Prostate gland (tissue), 2 donors: ENCODE results near the gene SNX3. TPM values are rescaled to one million over a fixed set of nuclear protein-coding genes. Genes with fewer than 3 reads are reported as not detected.

ENCODE experiments used
- DNase-seq: peaks from one replicate; pipeline ENCODE4 v3.0.0-alpha.2; 2019; ENCODE audit warnings: low spot score
- H3K27ac ChIP-seq, 2 donors: fragments of 200-600 bp; sonication (generic); 2 replicates each; pipeline ENCODE4 v1.5.1; 2017 to 2019
- H3K27me3 ChIP-seq: fragments of 200-600 bp; sonication (generic); replicated peaks from 2 replicates; pipeline ENCODE4 v1.5.1; 2019; ENCODE audit not compliant: insufficient read depth
- H3K36me3 ChIP-seq, 2 donors: fragments of 200-600 bp; sonication (generic); 1 replicate in 1 of 2; 2 replicates in 1 of 2; pipeline versions ENCODE4 v1.5.1 to v1.8.1; 2017 to 2019
- H3K4me1 ChIP-seq: fragments of 200-600 bp; sonication (generic); replicated peaks from 2 replicates; pipeline ENCODE4 v1.5.1; 2019
- H3K4me3 ChIP-seq, 2 donors: fragments of 200-600 bp; sonication (generic); 2 replicates each; pipeline ENCODE4 v1.5.1; 2017 to 2019
- H3K9me3 ChIP-seq: fragments of 200-600 bp; sonication (generic); 2 replicates; pipeline ENCODE4 v1.5.1; 2017
- CTCF ChIP-seq, 4 experiments: fragments of 200-600 bp in 2 of 4; fragments of 450-650 bp in 2 of 4; sonication (generic) in 2 of 4; IDR thresholded peaks; 1 replicate in 3 of 4; 2 replicates in 1 of 4; pipeline ENCODE4 v1.5.1; 2016 to 2019; ENCODE audit warnings: antibody characterized with exemption in 4 of 4, mild to moderate bottlenecking in 2 of 4, moderate library complexity in 2 of 4
- POLR2A ChIP-seq: fragments of 450-650 bp; IDR thresholded peaks from one replicate; pipeline ENCODE4 v1.6.1; 2016; ENCODE audit warnings: antibody characterized with exemption, mild to moderate bottlenecking
- POLR2AphosphoS5 ChIP-seq: sonication (generic); formaldehyde crosslinking; IDR thresholded peaks from one replicate; pipeline ENCODE4 v1.6.1; 2017; ENCODE audit warnings: antibody characterized with exemption
- WGBS: methylation state at CpG from one replicate; pipeline ENCODE4 v1.1.5; 2018; 5-methylcytosine and 5-hydroxymethylcytosine counted together
- intact Hi-C: fragments of 100-400 bp; cut with DNase I; formaldehyde crosslinking; loops from one replicate; pipeline ENCODE4 v1.14.2; 2022
- small RNA-seq, 2 donors: library from RNA; depleted of rRNA; stranded (forward); fragments of <200 nt; gene quantifications; one replicate each; pipeline ENCODE3, GENCODE V24; 2016
- total RNA-seq, 2 donors: library from RNA; depleted of rRNA; stranded (reverse); fragments of >200 nt; gene quantifications; one replicate each; pipeline ENCODE4 v1.1.0, GENCODE V29; 2016

The SNX3 gene
- total RNA-seq, 2 donors from 2014 or later = 93.3 to 93.6 TPM

DNA sequence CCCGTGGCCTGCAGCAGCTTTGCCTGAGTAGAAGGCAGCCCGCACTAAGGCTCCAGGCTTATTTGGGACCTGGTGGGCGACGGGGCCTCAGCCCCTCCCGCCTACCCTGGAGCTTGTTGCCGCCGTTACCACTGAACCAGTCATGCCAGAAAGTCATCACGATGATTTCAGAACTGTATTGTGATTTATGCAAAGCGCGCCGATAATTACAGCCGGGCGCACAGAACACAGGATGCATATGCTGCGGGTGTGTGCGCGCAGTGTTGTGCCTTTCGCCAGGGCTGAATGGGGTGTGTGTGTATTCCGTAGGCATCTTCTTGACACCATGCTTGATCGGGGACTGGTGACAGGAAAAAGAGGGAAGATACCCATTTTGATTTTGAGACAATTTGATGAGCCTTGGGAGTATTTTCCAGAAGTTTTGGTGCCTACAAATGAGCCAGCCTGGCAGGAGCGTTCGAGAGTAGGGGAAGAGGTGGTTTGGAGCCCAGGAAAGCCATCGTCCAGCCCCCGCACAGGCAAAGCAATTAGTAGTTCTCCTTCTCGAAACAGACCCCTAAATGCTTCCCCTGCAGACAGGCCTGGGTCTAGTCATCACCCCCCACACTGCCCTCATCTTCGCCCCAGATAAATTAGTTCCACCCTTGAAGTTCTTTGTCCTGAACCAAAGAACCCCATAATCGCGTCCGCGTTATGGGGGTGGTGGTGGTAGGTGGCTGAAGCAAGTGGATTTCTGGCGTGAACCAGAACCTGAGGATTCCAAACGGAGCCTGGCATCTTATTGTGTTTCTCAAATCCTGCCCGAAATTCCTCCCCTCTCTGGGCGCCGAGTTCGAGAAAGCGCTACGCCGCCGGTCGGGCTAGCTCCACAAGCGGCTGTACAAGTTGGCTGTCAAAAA lies 96.9 kb downstream of the SNX3 start:
- Histone ChIP-seq H3K27me3 (peaks cover 70% of the 10 kb centered on the region), H3K4me1 (peaks cover 3% of the 10 kb centered on the region), H3K27ac (no peak overlapping the region), H3K36me3 (no peaks in the 10 kb centered on the region), H3K4me3 (no peak overlapping the region), H3K9me3 (no peaks in the 10 kb centered on the region)
- intact Hi-C loops = no loop called here
- 8% methylated on average over 41 of the region's 41 CpGs for WGBS
- TF ChIP-seq CTCF (IDR thresholded peaks at IDR 0.05) = no peak
- no peak for TF ChIP-seq POLR2AphosphoS5
- TF ChIP-seq POLR2A = no peak
- no peak for DNase-seq

- TF ChIP-seq POLR2AphosphoS5 (no peak), CTCF (IDR thresholded peaks at IDR 0.05) (no peak), POLR2A (no peak)
- 12% methylated on average over 5 of the region's 6 CpGs for WGBS
- no peak for DNase-seq
- Histone ChIP-seq H3K4me1 (peaks cover 3% of the 10 kb centered on the region), H3K27me3 (peaks cover 68% of the 10 kb centered on the region), H3K9me3 (no peaks in the 10 kb centered on the region), H3K27ac (no peak overlapping the region), H3K4me3 (no peak overlapping the region), H3K36me3 (no peaks in the 10 kb centered on the region)
- intact Hi-C loops = no loop called here
Measured at GRCh38 chr6:108163267-108163643, 97.6 kb downstream of the SNX3 start.

DNA sequence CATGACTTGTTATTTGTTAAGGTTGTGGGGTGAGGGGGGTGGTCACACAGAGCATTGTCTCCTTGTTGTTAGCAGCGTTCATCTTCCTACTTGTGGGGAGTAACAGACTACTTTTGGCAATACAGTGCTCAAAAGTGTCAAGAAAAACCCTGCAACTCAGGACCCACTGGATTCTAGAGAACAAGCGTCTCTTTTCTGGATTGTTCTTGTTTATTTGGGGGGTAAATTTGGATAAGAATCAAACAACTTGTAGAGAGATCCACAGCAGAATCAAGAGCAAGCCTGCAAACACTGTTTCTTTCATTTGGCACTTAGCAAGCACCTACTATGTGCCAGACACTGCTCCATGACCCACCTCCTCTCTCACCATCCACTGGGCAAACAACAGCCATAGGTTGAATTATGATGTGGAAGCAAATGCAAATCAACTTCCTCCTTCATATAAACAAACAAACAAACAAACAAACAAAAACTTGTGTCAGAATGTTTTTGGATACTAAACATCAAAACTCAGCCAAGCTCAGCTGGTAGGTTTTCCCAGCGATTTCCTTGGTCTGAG lies 99.0 kb downstream of the SNX3 start:
- intact Hi-C loops = no loop called here
- no peaks in the 10 kb centered on the region for H3K36me3 ChIP-seq
- no peak overlapping the region for H3K4me3 ChIP-seq
- H3K4me1 ChIP-seq = peaks cover 8% of the 10 kb centered on the region
- H3K9me3 ChIP-seq = no peaks in the 10 kb centered on the region
- 6% methylated on average over 3 of the region's 3 CpGs for WGBS
- H3K27ac ChIP-seq = no peak overlapping the region
- no peak for DNase-seq
- H3K27me3 ChIP-seq = peaks cover 59% of the 10 kb centered on the region
- TF ChIP-seq POLR2A (no peak), CTCF (IDR thresholded peaks at IDR 0.05) (no peak), POLR2AphosphoS5 (no peak)

Small RNA genes lying within 50 kb of the gene (small RNA-seq; reads per million reads assigned to genes)
- gene RNA5SP212 = 0 reads per million in 2 donors
- 0 reads per million in 2 donors for gene RNU6-1144P
- 0 reads per million in 2 donors for gene Z98742.2

Other genes starting within 250 kb of the SNX3 start
- 10 to 100 TPM; 44.6 to 73.1 TPM for gene OSTM1, start 186.3 kb downstream of the SNX3 start, total RNA-seq
- gene NR2E1, start 95.0 kb downstream of the SNX3 start, total RNA-seq = under 1 TPM in 1 of 2 donors, not detected in 1; 0.91 TPM
- gene AFG1L, start 34.0 kb upstream of the SNX3 start, total RNA-seq = 1 to 10 TPM; 3.5 TPM